Body of pancreas (tissue), 4 donors: Measurements from ENCODE around the gene RBBP4.

Experiments
- CTCF ChIP-seq, 7 experiments: fragments of 450-650 bp in 4 of 7; fragments of 200-600 bp in 3 of 7; sonication (generic) in 3 of 7; IDR thresholded peaks; one replicate each; pipeline ENCODE4 v1.5.1; 2016 to 2019; ENCODE audit warnings: antibody characterized with exemption in 7 of 7
- POLR2A ChIP-seq, 3 donors: fragments of 450-650 bp; IDR thresholded peaks; one replicate each; pipeline ENCODE4 v1.6.1; 2016; ENCODE audit warnings: antibody characterized with exemption in 3 of 3, mild to moderate bottlenecking in 2 of 3

- TF ChIP-seq CTCF (IDR thresholded peaks at IDR 0.05) (no peak), POLR2A (IDR thresholded peaks at IDR 0.05) (no peak)
Measured at GRCh38 chr1:32706491-32706890, 55.5 kb downstream of the RBBP4 start.
